H1 (cell line): ENCODE measurements around the gene ELP4. TPM values are rescaled to one million over a fixed set of nuclear protein-coding genes. Genes with fewer than 3 reads are reported as not detected.

Experiments used
- CTCF ChIA-PET: fragments of 300-600 bp; sonication (Branson Sonifier 250); formaldehyde crosslinking; loops from one replicate; lab custom pipeline; 2021; ENCODE audit not compliant: partially characterized antibody; lab: Charles Lee
- POLR2A ChIA-PET: fragments of 300-600 bp; sonication (Branson Sonifier 250); formaldehyde crosslinking; loops from one replicate; lab custom pipeline; 2021; ENCODE audit warnings: inconsistent platforms; ENCODE audit not compliant: partially characterized antibody; lab: Charles Lee
- DNase-seq, 2 experiments: peaks; one replicate each; pipeline versions ENCODE4 v3.0.0 to v3.0.0-alpha.2; 2010 to 2022; ENCODE audit warnings: low spot score in 2 of 2, low read depth in 1 of 2, mixed read lengths in 1 of 2
- FAIRE-seq: peaks from 2 replicates; lab custom pipeline; 2011; peaks lifted over from hg19 to GRCh38; lab: Jason Lieb, UNC
- H2AFZ ChIP-seq: 2 replicates; pipeline ENCODE4 v1.8.1; 2012; ENCODE audit warnings: low read length, inconsistent platforms
- H2AK5ac ChIP-seq: 2 replicates; pipeline ENCODE4 v1.6.1; 2013; ENCODE audit warnings: low read depth, low read length
- H2BK120ac ChIP-seq: replicated peaks from 2 replicates; pipeline ENCODE3; 2013; ENCODE audit warnings: low read depth, low read length, inconsistent platforms
- H2BK12ac ChIP-seq: 2 replicates; pipeline ENCODE4 v1.6.1; 2013; ENCODE audit warnings: low read depth, low read length
- H2BK15ac ChIP-seq: 2 replicates; pipeline ENCODE4 v1.6.1; 2013; ENCODE audit warnings: low read length
- H2BK20ac ChIP-seq: 2 replicates; pipeline ENCODE4 v1.6.1; 2013; ENCODE audit warnings: low read length
- H2BK5ac ChIP-seq: 2 replicates; pipeline ENCODE4 v1.6.1; 2013; ENCODE audit warnings: low read depth, low read length
- H3K14ac ChIP-seq: 2 replicates; pipeline ENCODE4 v1.6.1; 2013; ENCODE audit warnings: inconsistent platforms; ENCODE audit not compliant: insufficient read length
- H3K18ac ChIP-seq: 2 replicates; pipeline ENCODE4 v1.6.1; 2013; ENCODE audit warnings: low read length; ENCODE audit errors: extremely low read depth
- H3K23ac ChIP-seq: 2 replicates; pipeline ENCODE4 v1.6.1; 2013; ENCODE audit warnings: inconsistent platforms; ENCODE audit not compliant: insufficient read length
- H3K23me2 ChIP-seq: 2 replicates; pipeline ENCODE4 v1.6.1; 2013; ENCODE audit warnings: low read depth, low read length
- H3K27ac ChIP-seq: 2 replicates; pipeline ENCODE4 v1.6.1; 2011; ENCODE audit warnings: low read depth, low read length, inconsistent platforms
- H3K27me3 ChIP-seq, 4 experiments: replicated peaks in 1 of 4; 1 replicate in 1 of 4; 2 replicates in 3 of 4; pipeline versions ENCODE4 v1.6.1 to v1.8.1; 2011 to 2013; ENCODE audit warnings: low read length in 3 of 4, mild to moderate bottlenecking in 3 of 4, inconsistent platforms in 2 of 4, mixed read lengths in 2 of 4, moderate library complexity in 1 of 4; ENCODE audit not compliant: control insufficient read depth in 3 of 4, insufficient read depth in 3 of 4; ENCODE audit errors: extremely low read depth in 1 of 4
- H3K36me3 ChIP-seq, 4 experiments: 2 replicates each; pipeline versions ENCODE4 v1.6.1 to v1.8.1; 2011 to 2013; ENCODE audit warnings: mild to moderate bottlenecking in 4 of 4, low read length in 3 of 4, moderate library complexity in 2 of 4, control low read depth in 1 of 4, inconsistent platforms in 1 of 4; ENCODE audit not compliant: insufficient read depth in 4 of 4, control insufficient read depth in 2 of 4
- H3K4ac ChIP-seq: replicated peaks from 2 replicates; pipeline ENCODE3; 2013; ENCODE audit warnings: low read length, low read depth, mixed read lengths, inconsistent platforms; ENCODE audit not compliant: insufficient read length
- H3K4me1 ChIP-seq, 4 experiments: replicated peaks in 1 of 4; 1 replicate in 1 of 4; 2 replicates in 3 of 4; pipeline versions ENCODE4 v1.6.1 to v1.8.1; 2011 to 2013; ENCODE audit warnings: low read length in 3 of 4, inconsistent platforms in 2 of 4, mixed read lengths in 1 of 4; ENCODE audit not compliant: insufficient read depth in 4 of 4, control insufficient read depth in 3 of 4
- H3K4me2 ChIP-seq, 2 experiments: 2 replicates each; pipeline versions ENCODE4 v1.6.1 to v1.8.1; 2011 to 2013; ENCODE audit warnings: low read depth in 2 of 2, low read length in 2 of 2, control low read depth in 1 of 2, inconsistent platforms in 1 of 2, mild to moderate bottlenecking in 1 of 2; ENCODE audit not compliant: insufficient read depth in 1 of 2
- H3K4me3 ChIP-seq, 4 experiments: fragments of 200-600, 300-600 bp in 1 of 4; sonication (generic), shearing (Covaris generic), sonication (Bioruptor Twin) in 1 of 4; 2 replicates each; pipeline versions ENCODE4 v1.5.1 to v1.8.1; 2011 to 2016; ENCODE audit warnings: low read length in 4 of 4, low read depth in 3 of 4, control low read depth in 2 of 4, inconsistent platforms in 2 of 4, mild to moderate bottlenecking in 2 of 4, mixed read lengths in 1 of 4, moderate library complexity in 1 of 4; ENCODE audit not compliant: insufficient read depth in 2 of 4; ENCODE audit errors: extremely low read depth in 1 of 4
- H3K56ac ChIP-seq: replicated peaks from 2 replicates; pipeline ENCODE3; 2013; ENCODE audit warnings: low read depth, mild to moderate bottlenecking, mixed read lengths, low read length, inconsistent platforms; ENCODE audit not compliant: insufficient read length
- H3K79me1 ChIP-seq: 2 replicates; pipeline ENCODE4 v1.6.1; 2013; ENCODE audit warnings: low read depth, low read length, control low read depth
- H3K79me2 ChIP-seq, 2 experiments: 2 replicates each; pipeline versions ENCODE4 v1.6.1 to v1.8.1; 2012 to 2013; ENCODE audit warnings: low read length in 2 of 2, mild to moderate bottlenecking in 2 of 2, inconsistent platforms in 1 of 2; ENCODE audit not compliant: insufficient read depth in 2 of 2, control insufficient read depth in 1 of 2
- H3K9ac ChIP-seq, 4 experiments: replicated peaks in 1 of 4; 1 replicate in 1 of 4; 2 replicates in 3 of 4; pipeline versions ENCODE4 v1.6.1 to v1.8.1; 2011 to 2013; ENCODE audit warnings: low read depth in 3 of 4, low read length in 3 of 4, control low read depth in 2 of 4, mild to moderate bottlenecking in 2 of 4, moderate library complexity in 2 of 4, inconsistent platforms in 1 of 4; ENCODE audit errors: extremely low read depth in 1 of 4
- H3K9me3 ChIP-seq, 2 experiments: 2 replicates each; pipeline versions ENCODE4 v1.6.1 to v1.8.1; 2012 to 2013; ENCODE audit warnings: mild to moderate bottlenecking in 2 of 2, moderate library complexity in 2 of 2, control low read depth in 1 of 2, inconsistent platforms in 1 of 2, low read depth in 1 of 2, low read length in 1 of 2, mixed read lengths in 1 of 2; ENCODE audit not compliant: insufficient read depth in 2 of 2
- H4K20me1 ChIP-seq, 2 experiments: replicated peaks in 1 of 2; 2 replicates each; pipeline versions ENCODE3 to v1.8.1; 2011 to 2013; ENCODE audit warnings: inconsistent platforms in 2 of 2, low read length in 2 of 2, mild to moderate bottlenecking in 1 of 2; ENCODE audit not compliant: insufficient read depth in 2 of 2, control insufficient read depth in 1 of 2
- H4K5ac ChIP-seq: 2 replicates; pipeline ENCODE4 v1.6.1; 2013; ENCODE audit warnings: low read length, low read depth, mixed read lengths, inconsistent platforms; ENCODE audit not compliant: insufficient read length
- H4K8ac ChIP-seq: 2 replicates; pipeline ENCODE4 v1.8.0; 2013; ENCODE audit warnings: mild to moderate bottlenecking, moderate library complexity, low read length, inconsistent platforms; ENCODE audit not compliant: insufficient read depth; ENCODE audit errors: extremely low read depth
- H4K91ac ChIP-seq: replicated peaks from 2 replicates; pipeline ENCODE3; 2013; ENCODE audit warnings: low read length, mixed read lengths, inconsistent platforms; ENCODE audit not compliant: insufficient read length
- ASH2L ChIP-seq: fragments of 200-600, 300-600 bp; sonication (generic); IDR thresholded peaks from one replicate; pipeline ENCODE4 v1.7.1; 2017; ENCODE audit warnings: low read length
- JUN ChIP-seq: IDR thresholded peaks from 2 replicates; pipeline ENCODE4 v1.6.1; 2011; ENCODE audit warnings: low read depth, mild to moderate bottlenecking, improper control_type of control experiment, low read length
- MAX ChIP-seq: IDR thresholded peaks from 2 replicates; pipeline ENCODE4 v1.6.1; 2012; ENCODE audit warnings: inconsistent platforms
- PHF8 ChIP-seq: fragments of 200-600 bp; sonication (generic); conservative IDR thresholded peaks from 2 replicates; pipeline ENCODE4 v1.7.1; 2012; ENCODE audit warnings: low read depth, mild to moderate bottlenecking, inconsistent platforms, low read length, moderate library complexity
- SIN3A ChIP-seq, 2 experiments: IDR thresholded peaks in 1 of 2; conservative IDR thresholded peaks in 1 of 2; 2 replicates each; pipeline ENCODE4 v1.6.1; 2011 to 2012; ENCODE audit warnings: low read length in 2 of 2, improper control_type of control experiment in 1 of 2, low read depth in 1 of 2, mild to moderate bottlenecking in 1 of 2
- SIX5 ChIP-seq: IDR thresholded peaks from 2 replicates; pipeline ENCODE4 v1.6.1; 2011; ENCODE audit warnings: mild to moderate bottlenecking, low read depth, low read length
- TBP ChIP-seq: IDR thresholded peaks from 2 replicates; pipeline ENCODE4 v1.6.1; 2011; ENCODE audit warnings: low read depth, low read length, improper control_type of control experiment
- WGBS, 2 experiments: shearing (Covaris generic) in 1 of 2; methylation state at CpG; one replicate each; pipeline versions ENCODE4 v1.1.6 to v1.1.7; 2013 to 2015; ENCODE audit warnings: low lambda C conversion rate in 2 of 2, mixed read lengths in 2 of 2, inconsistent platforms in 1 of 2, low coverage in 1 of 2, missing lambda C conversion rate in 1 of 2; ENCODE audit not compliant: insufficient replicate concordance in 2 of 2, insufficient coverage in 1 of 2, insufficient read length in 1 of 2; ENCODE audit errors: extremely low coverage in 1 of 2, missing lambda C conversion rate in 1 of 2; 5-methylcytosine and 5-hydroxymethylcytosine counted together
- polyA plus RNA-seq, 7 experiments: library from polyadenylated mRNA; depleted of rRNA in 3 of 7; stranded (reverse) in 5 of 7; unstranded in 2 of 7; fragments of >200 nt in 5 of 7; fragments of 200-250 nt in 2 of 7; gene quantifications; 1 replicate in 5 of 7; 2 replicates in 1 of 7; 4 replicates in 1 of 7; pipeline versions ENCODE4 v1.2.1 to v1.2.3, GENCODE V29; 2011 to 2013; ENCODE audit warnings: missing spikeins in 2 of 7, mixed read lengths in 2 of 7
- total RNA-seq: library from RNA; stranded (reverse); fragmentation: NEBNext Ultra II Directional; extraction: Animal tissue kit (Norgen Biotek cat#: 25700); gene quantifications from 2 replicates; pipeline ENCODE4 v1.2.1, GENCODE V29; 2021

Gene ELP4
- total and polyA plus RNA-seq, 2 of the 8 experiments (the other 6 are each of a cell fraction or from before 2014, with no cell fraction given) = 14.0 to 18.6 TPM

DNA sequence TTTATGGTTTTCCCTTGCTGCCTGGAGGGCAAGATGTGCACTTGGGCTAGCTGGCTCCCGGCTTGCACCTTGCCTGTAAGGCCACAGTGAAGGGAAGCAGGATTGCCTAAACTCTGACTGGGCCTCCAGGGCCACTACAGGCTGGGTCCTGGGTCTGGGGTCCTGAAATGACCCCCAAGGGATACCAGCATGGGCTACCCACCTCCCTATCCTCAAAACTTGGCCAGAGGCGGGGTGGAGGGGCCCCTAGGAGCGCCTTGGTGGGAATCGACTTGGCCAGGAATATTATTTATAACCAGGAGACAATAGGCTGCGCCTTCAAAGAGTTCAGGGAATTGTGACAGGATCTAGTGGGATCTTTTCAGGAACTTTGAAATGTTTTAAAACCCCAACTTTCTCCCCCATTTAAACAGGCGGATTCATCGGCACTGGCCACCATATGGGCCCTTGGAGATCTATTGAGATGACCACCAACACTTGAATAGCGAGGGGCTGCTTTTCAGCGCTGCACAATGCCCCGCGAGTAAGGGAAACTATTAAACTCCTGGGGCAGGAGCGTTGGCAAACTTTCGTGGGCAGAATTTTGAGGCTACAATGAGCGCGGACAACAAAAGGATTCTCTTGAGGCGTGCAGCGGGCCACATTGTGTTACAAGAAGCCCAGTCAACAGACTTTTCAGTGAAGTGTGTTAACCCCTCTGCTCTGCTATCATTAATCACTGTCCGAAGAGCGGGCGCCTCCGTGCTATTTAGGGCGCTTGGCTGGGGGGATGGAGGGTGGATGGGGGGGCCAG lies 286.3 kb downstream of the ELP4 start:
- POLR2A ChIA-PET = no interaction called here
- H3K9ac ChIP-seq = no peak overlapping the region
- no peak overlapping the region for H2BK12ac ChIP-seq
- peak overlapping the region; percentile 26; the same call in 1 of the 2 replicates for H4K8ac ChIP-seq
- H3K4me1 ChIP-seq = peaks cover 14 to 22% (median 16%) of the 10 kb centered on the region in 4 experiments
- WGBS, 2 experiments = 29% methylated on average over 22 of the region's 22 CpGs; no CpG with 5 or more reads in 1 of the 2 experiments
- H3K23me2 ChIP-seq = peaks cover 7% of the 10 kb centered on the region; the same call in 1 of the 2 replicates
- H3K27me3 ChIP-seq = peaks cover 49 to 59% (median 55%) of the 10 kb centered on the region in 4 experiments
- H2BK5ac ChIP-seq = no peak overlapping the region
- CTCF ChIA-PET = interaction anchor here (1.0 to 1.7 kb wide), 3 partner anchors 39 to 554 kb away, joined by 4 to 7 read pairs (median 4); no protein-coding TSS in a partner anchor
- H3K23ac ChIP-seq = no peak overlapping the region
- H3K4me3 ChIP-seq = peak overlapping the region in 3 of 4 experiments; percentile 15 to 62 (median 18); a peak in 3 of 8 replicates
- H3K27ac ChIP-seq = no peak overlapping the region
- H3K36me3 ChIP-seq = no peaks in the 10 kb centered on the region; a peak in 1 of 8 replicates
- no peak overlapping the region for H2BK20ac ChIP-seq
- H3K14ac ChIP-seq = no peak overlapping the region
- no peak overlapping the region for H2AFZ ChIP-seq
- no peak overlapping the region for H3K18ac ChIP-seq
- H2BK15ac ChIP-seq = no peak overlapping the region
- no peak overlapping the region for H2AK5ac ChIP-seq
- H4K20me1 ChIP-seq = peaks cover 0 to 9% of the 10 kb centered on the region in 2 experiments
- H3K79me2 ChIP-seq = no peaks in the 10 kb centered on the region
- no peak overlapping the region for H3K56ac ChIP-seq
- TF ChIP-seq ASH2L (no peak), PHF8 (no peak), SIN3A (conservative IDR thresholded peaks at IDR 0.05 in 1 of 2, IDR thresholded peaks at IDR 0.05 in 1 of 2; ENCODE audit: low read depth in 1 of 2, low read length in 2 of 2) (no peak), TBP (no peak), JUN (no peak), MAX (no peak), SIX5 (no peak)
- no peak for FAIRE-seq
- H3K4me2 ChIP-seq = peak overlapping the region; percentile 97 to 99; a peak in 2 of 4 replicates
- H3K9me3 ChIP-seq = no peaks in the 10 kb centered on the region
- no peak for DNase-seq
- no peak overlapping the region for H4K5ac ChIP-seq
- H2BK120ac ChIP-seq = no peak overlapping the region
- no peaks in the 10 kb centered on the region for H3K79me1 ChIP-seq
- H4K91ac ChIP-seq = no peak overlapping the region
- H3K4ac ChIP-seq = no peak overlapping the region
